Measurements from ENCODE around the gene NCAM1. TPM values are rescaled to one million over a fixed set of nuclear protein-coding genes. Genes with fewer than 3 reads are reported as not detected.

The NCAM1 gene
- total RNA-seq, 1 donor from 2014 or later = 33.6 TPM

GRCh38 chr11:113114705-113115027 lies 153.4 kb downstream of the NCAM1 start:
- Histone ChIP-seq H3K27me3 (no peaks in the 10 kb centered on the region), H3K4me3 (no peak overlapping the region), H3K4me1 (peaks cover 11% of the 10 kb centered on the region), H3K36me3 (no peaks in the 10 kb centered on the region), H3K27ac (no peak overlapping the region), H3K9me3 (no peaks in the 10 kb centered on the region)
- no peak for TF ChIP-seq POLR2AphosphoS5 (IDR thresholded peaks at IDR 0.05; ENCODE audit: insufficient read depth in 1 of 2, low read depth in 1 of 2)
- TF ChIP-seq POLR2A (IDR thresholded peaks at IDR 0.05) = no peak
- TF ChIP-seq CTCF (IDR thresholded peaks at IDR 0.05) = no peak
- intact Hi-C loops (cut with DNase I) = no loop called here
- no peak for DNase-seq (ENCODE audit: extremely low spot score in 2 of 2)

GRCh38 chr11:113118104-113118503 lies 156.9 kb downstream of the NCAM1 start:
- no peak for DNase-seq (ENCODE audit: extremely low spot score in 2 of 2)
- Histone ChIP-seq H3K27ac (no peak overlapping the region), H3K9me3 (no peaks in the 10 kb centered on the region), H3K4me1 (peaks cover 13% of the 10 kb centered on the region), H3K4me3 (no peak overlapping the region), H3K36me3 (no peaks in the 10 kb centered on the region), H3K27me3 (no peaks in the 10 kb centered on the region)
- TF ChIP-seq POLR2A (IDR thresholded peaks at IDR 0.05) (no peak), CTCF (IDR thresholded peaks at IDR 0.05) (no peak), POLR2AphosphoS5 (IDR thresholded peaks at IDR 0.05; ENCODE audit: insufficient read depth in 1 of 2, low read depth in 1 of 2) (no peak)
- intact Hi-C loops (cut with DNase I) = no loop called here

- Histone ChIP-seq H3K36me3 (no peaks in the 10 kb centered on the region), H3K9me3 (no peaks in the 10 kb centered on the region), H3K4me3 (no peak overlapping the region), H3K4me1 (peaks cover 13% of the 10 kb centered on the region), H3K27ac (no peak overlapping the region), H3K27me3 (no peaks in the 10 kb centered on the region)
- TF ChIP-seq CTCF (IDR thresholded peaks at IDR 0.05) = no peak
- TF ChIP-seq POLR2A (IDR thresholded peaks at IDR 0.05) = no peak
- no peak for TF ChIP-seq POLR2AphosphoS5 (IDR thresholded peaks at IDR 0.05; ENCODE audit: insufficient read depth in 1 of 2, low read depth in 1 of 2)
- intact Hi-C loops (cut with DNase I) = no loop called here
- no peak for DNase-seq (ENCODE audit: extremely low spot score in 2 of 2)
Observed at GRCh38 chr11:113119074-113119473, 157.9 kb downstream of the NCAM1 start.

- DNase-seq (ENCODE audit: extremely low spot score in 2 of 2) = no peak
- intact Hi-C loops (cut with DNase I) = no loop called here
- Histone ChIP-seq H3K27ac (no peak overlapping the region), H3K36me3 (no peaks in the 10 kb centered on the region), H3K4me3 (no peak overlapping the region), H3K27me3 (no peaks in the 10 kb centered on the region), H3K9me3 (no peaks in the 10 kb centered on the region), H3K4me1 (peaks cover 13% of the 10 kb centered on the region)
- no peak for TF ChIP-seq CTCF (IDR thresholded peaks at IDR 0.05)
Observed at GRCh38 chr11:113119966-113120736, 158.9 kb downstream of the NCAM1 start.

GRCh38 chr11:113121746-113122145 lies 160.5 kb downstream of the NCAM1 start:
- Histone ChIP-seq H3K27me3 (no peaks in the 10 kb centered on the region), H3K9me3 (no peaks in the 10 kb centered on the region), H3K4me1 (peaks cover 13% of the 10 kb centered on the region), H3K4me3 (no peak overlapping the region), H3K36me3 (no peaks in the 10 kb centered on the region), H3K27ac (no peak overlapping the region)
- TF ChIP-seq CTCF (IDR thresholded peaks at IDR 0.05) = no peak
- TF ChIP-seq POLR2AphosphoS5 (IDR thresholded peaks at IDR 0.05; ENCODE audit: insufficient read depth in 1 of 2, low read depth in 1 of 2) = no peak
- TF ChIP-seq POLR2A (IDR thresholded peaks at IDR 0.05) = no peak
- intact Hi-C loops (cut with DNase I) = no loop called here
- no peak for DNase-seq (ENCODE audit: extremely low spot score in 2 of 2)

Data from vagina (tissue), 2 donors.